CD4-positive, alpha-beta T cell treated with Interferon gamma for 1 hour (primary cell): ENCODE measurements around the gene FOXN3.
"Not testable (repeated sequence)": the region's sequence is repeated elsewhere in the genome, so short reads cannot be mapped to it uniquely, and the experiment has no call there.

Source experiments
- DNase-seq: peaks from one replicate; pipeline ENCODE4 v3.0.0-alpha.2; 2020

Gene FOXN3

DNA sequence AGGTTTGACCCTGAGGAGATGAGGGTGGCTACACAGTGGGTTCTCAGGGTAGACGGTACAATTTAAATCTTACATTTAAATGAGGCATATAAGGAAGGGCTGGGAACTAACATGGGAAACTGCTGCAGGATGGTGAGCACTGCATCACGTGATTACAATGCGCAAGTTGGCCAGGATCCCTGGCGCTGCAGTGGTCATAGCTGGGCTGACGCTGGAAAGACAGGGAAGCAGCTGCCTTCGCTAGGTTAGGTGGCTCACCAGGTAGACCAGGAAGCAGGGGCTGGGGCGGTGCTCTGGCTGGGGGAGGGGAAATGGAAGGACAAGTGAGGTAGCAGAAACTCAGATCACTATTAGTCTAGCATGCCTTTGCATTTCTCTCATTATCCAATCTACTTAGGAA lies 149.9 kb downstream of the FOXN3 start:
- no peak for DNase-seq

DNA sequence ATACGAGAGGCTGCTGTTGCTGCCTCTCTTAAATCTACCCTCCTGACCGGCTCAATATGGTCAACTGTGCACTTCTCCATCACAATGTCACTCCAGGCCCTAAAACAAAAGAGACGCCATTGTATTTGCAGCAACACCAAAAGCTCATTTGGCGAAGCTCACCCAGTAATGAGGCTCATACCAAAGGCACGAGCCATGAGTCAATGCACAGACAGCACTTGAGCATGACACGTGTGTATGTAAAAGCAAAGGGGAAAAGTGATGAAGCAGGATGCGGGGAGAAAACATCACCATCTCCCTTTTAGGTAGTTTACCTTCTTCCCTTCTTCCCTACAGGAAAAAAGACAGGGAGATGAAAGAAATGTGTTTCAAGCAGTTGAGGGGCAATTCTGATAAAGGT lies 150.3 kb downstream of the FOXN3 start:
- no peak for DNase-seq

GRCh38 chr14:89265234-89265633 lies 151.8 kb downstream of the FOXN3 start:
- no peak for DNase-seq

- DNase-seq: no peak
These were observed 152.7 kb downstream of the FOXN3 start for GRCh38 chr14:89264196-89264800.

- DNase-seq: no peak
These were observed 155.0 kb downstream of the FOXN3 start for GRCh38 chr14:89262041-89262440.

- DNase-seq: no peak
These were observed 156.1 kb downstream of the FOXN3 start for GRCh38 chr14:89260898-89261297.

DNA sequence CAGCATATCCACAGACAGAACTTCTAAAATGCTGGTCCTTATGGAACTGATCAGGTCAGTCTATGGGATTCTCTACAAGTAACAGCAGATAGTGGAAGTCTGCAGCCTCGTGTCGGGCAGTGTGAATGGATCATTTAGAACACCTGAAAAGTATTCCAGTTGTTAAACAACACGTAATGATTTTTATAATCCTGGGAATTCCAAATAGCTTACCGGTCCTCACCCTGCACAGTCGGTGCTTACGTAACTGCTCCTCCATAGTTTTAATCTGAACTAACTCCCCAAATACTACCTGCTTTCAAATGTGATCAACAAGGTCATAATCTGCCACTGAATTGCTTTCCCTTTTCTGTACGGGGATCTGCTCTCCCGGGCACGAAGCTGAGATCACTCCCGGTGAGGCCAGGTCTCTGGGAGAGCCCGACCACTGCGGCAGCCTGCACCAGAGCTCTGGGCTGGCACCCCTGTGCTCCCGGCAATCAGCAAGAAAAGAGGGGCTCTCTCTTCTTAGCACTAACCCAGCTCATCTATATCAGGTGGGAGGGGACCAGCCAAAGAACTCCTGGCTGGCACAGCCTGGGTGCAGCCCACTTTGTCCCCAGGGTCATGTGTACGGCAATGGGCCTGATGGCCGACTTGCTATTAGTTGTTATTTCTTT lies 157.0 kb downstream of the FOXN3 start:
- no peak for DNase-seq

DNA sequence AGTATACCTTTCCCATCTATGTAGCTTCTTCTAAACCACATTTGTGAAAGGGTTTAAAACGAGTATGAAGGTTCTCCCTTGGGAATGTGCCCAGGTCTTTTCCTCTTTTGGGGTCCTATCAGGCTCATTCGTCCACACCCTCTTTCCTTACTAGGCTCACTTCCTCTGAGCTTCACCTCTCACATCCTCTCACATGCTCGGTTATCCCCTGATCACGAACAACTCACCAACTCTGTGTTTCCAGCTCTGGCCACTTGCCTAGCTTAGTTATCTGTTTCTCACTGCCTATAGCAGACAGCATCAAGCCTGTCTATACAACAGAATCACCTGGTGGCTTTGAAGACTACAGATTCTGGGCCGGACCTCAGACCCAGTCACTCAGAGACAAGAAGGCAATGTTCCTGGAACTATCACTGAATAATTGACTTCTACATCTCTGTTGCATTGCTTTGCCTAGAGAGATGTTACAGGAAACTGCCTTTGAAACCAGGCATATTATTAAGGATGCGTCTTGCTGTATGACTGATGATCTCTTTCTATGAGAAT lies 158.2 kb downstream of the FOXN3 start:
- DNase-seq: no peak

GRCh38 chr14:89256951-89257350 lies 160.1 kb downstream of the FOXN3 start:
- DNase-seq: no peak

- no peak for DNase-seq
These were observed 160.8 kb downstream of the FOXN3 start for GRCh38 chr14:89256283-89256682.

GRCh38 chr14:89255852-89256251 lies 161.2 kb downstream of the FOXN3 start:
- DNase-seq: no peak

DNA sequence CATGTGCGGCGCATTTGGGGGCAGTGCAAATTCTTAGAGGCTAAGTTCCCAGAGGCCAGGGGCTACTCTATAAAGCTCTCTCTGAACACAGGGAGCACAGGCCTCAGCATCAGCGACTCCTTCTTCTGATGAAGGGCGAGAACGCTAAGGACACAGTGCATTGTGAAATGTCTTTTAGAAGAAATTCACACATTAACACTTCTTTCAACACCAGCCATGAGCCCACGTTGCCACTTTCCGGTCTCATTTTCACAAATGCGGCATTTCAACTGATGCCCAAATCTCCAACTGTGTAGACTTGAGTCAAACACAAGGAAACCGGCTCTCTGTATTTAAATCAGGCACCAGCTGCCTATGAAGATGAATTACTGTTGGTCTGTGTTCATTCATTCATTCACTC lies 162.0 kb downstream of the FOXN3 start:
- no peak for DNase-seq

DNA sequence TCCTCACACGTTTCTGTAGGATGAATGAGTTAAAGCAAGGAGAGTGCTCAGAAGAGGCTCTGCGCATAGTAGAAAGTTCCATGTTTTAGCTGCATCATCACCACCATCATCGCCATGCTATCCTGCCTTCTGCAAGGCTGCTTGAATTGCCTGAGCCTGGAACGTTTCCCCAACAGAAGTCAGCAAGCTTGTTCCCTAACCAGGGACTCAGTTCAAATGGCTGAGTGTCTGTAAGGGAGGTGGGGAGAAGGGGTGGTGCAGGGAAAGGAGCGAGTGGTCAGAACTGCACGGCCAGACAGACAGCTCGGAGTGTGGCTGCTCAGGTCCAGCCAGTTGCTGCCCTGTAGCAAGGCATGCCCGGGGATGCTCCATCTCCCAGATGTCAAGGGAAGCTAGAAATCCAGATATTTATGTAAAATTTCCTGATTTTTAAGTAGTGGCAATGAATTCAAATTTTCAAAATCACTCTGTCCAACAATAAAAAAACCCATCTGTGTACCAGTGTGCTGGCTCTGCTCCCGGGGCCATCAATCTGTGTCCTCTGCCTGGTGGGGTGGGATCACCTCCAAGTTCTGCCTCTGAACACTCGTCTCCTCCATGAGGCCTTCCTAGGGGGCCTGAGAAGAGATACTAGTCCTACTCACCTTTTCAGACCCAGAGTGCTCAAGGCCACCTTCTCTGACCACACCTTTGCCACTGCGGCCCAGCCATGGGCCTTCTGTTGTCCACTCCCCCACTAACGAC lies 162.7 kb downstream of the FOXN3 start:
- DNase-seq: no peak

DNA sequence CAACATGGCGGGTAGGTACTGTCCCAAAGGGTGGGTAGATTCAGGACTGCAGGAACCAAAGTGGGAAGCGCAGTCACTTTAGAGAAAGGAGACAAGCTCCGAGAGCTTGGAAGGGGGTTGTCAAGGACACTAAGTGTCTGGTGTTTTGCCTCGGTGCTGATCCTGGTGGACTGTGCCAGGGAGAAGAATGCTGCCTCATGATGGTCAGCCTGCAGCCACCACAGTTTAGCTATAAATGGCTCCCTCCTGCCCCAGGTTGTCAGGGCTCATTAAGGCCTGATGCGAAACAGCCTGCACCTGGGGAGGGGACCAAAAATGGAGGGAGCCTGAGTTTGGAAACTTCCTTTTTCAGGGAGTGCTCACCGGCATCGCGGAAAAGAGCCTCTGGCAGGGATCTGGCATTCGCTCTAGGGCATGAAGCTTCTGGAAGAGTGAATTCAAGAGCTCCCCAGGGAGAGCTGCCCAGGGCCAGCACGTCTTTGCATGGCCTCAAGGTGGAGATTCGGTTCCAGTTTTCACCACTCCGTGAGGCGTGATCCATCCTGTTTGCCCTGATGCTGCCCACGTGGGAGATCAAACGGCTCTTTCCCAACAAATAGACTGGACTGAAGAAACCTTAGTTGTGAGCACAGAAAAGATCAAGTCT lies 164.0 kb downstream of the FOXN3 start:
- no peak for DNase-seq

DNA sequence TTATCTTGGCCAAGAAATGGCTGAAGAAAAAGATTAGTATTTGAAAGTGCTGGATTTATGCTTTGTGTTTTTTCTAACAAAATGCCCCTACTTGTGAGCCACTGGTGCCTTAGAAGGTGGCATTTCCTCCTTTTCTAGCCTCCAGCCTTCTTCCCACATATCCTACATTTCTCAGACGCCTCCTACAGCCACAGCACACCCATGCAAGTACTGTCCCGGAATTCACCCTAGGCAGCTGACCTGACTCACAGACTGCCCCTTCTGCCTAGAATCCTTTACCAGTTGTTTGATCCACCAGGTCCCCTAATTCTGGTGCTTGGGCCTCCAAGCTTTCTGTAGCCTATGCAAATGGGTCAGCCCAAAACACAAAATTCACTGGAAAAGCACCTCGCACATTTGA lies 166.0 kb downstream of the FOXN3 start:
- no peak for DNase-seq

GRCh38 chr14:89250655-89250975 lies 166.4 kb downstream of the FOXN3 start:
- DNase-seq: not testable (repeated sequence)

GRCh38 chr14:89249972-89250654 lies 166.9 kb downstream of the FOXN3 start:
- DNase-seq: no peak

GRCh38 chr14:89249065-89249695 lies 167.9 kb downstream of the FOXN3 start:
- DNase-seq: no peak

DNA sequence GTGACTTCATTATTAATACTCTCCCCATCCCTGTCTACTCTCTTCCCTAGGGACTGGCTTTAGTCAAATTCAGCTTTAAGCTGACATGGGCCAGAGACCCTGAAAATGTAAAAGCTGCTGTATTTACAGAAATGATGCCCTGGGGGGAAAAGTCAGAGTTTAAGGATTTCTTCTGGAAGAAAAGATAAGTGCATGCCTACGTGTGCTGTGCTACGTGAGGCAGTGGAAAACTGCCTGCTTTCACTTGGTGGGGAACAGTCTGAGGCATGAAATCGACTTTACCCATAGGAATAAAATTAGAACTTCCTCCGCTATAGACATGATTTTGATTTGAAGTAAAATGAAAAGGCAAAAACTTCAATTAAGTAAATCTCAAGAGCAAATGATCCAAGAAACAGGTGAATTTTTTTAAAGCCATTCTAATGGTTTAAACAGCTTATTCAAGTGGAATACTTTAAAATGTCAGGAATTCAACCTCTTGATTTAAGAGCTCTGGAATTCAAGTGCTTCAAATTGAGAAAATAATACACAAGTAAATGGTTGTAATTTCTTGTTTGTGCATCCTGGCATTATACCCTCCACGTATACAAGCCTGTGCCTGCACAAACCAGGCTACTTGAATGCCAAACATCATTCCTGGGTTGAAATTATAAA lies 168.5 kb downstream of the FOXN3 start:
- DNase-seq: no peak

GRCh38 chr14:89247457-89248122 lies 169.4 kb downstream of the FOXN3 start:
- DNase-seq: no peak

GRCh38 chr14:89246290-89246689 lies 170.7 kb downstream of the FOXN3 start:
- no peak for DNase-seq
